ENCODE data around the gene DCP2.

DNA sequence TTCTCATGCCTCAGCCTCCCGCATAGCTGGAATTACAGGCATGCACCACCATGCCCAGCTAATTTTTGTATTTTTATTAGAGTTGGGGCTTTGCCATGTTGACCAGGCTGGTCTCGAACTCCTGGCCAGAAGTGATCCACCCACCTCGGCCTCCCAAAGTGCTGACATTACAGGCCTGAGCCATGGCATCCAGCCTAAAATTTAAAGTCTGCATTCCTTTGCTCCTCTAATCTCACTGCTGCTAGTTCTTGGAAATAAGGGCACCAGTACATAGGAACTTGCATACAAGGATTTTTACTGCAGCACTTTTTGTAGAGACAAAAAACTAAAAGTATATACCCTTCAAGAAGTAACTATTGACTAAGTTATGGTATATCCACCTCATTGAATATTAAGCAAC lies 20.0 kb upstream of the DCP2 start:
- TF ChIP-seq, protein P1, sequence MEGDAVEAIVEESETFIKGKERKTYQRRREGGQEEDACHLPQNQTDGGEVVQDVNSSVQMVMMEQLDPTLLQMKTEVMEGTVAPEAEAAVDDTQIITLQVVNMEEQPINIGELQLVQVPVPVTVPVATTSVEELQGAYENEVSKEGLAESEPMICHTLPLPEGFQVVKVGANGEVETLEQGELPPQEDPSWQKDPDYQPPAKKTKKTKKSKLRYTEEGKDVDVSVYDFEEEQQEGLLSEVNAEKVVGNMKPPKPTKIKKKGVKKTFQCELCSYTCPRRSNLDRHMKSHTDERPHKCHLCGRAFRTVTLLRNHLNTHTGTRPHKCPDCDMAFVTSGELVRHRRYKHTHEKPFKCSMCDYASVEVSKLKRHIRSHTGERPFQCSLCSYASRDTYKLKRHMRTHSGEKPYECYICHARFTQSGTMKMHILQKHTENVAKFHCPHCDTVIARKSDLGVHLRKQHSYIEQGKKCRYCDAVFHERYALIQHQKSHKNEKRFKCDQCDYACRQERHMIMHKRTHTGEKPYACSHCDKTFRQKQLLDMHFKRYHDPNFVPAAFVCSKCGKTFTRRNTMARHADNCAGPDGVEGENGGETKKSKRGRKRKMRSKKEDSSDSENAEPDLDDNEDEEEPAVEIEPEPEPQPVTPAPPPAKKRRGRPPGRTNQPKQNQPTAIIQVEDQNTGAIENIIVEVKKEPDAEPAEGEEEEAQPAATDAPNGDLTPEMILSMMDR (IDR thresholded peaks at IDR 0.05; ENCODE audit: borderline replicate concordance, extremely low read depth, low read length, poor library complexity, severe bottlenecking), result no peak
- TF ChIP-seq EZH2 (IDR thresholded peaks at IDR 0.05; ENCODE audit: borderline replicate concordance, low read depth, low read length, severe bottlenecking), result no peak

All from DND-41 (cell line).